B cell (primary cell): ENCODE measurements around the gene IGSF22. TPM values are rescaled to one million over a fixed set of nuclear protein-coding genes. Genes with fewer than 3 reads are reported as not detected.

Experiments used
- ATAC-seq: fragments of 200-7000 bp; cut with Tn5 transposase; one replicate; pipeline ENCODE4 v1.10.0; 2021; ENCODE audit warnings: low read depth, mild to moderate bottlenecking, moderate number of reproducible peaks, moderate library complexity
- CTCF ChIA-PET: fragments of 350-600 bp; sonication (Branson Sonifier 250); formaldehyde crosslinking; loops from one replicate; lab custom pipeline; 2021; ENCODE audit warnings: antibody characterized with exemption, inconsistent platforms; lab: Charles Lee
- POLR2A ChIA-PET: fragments of 350-600 bp; sonication (Branson Sonifier 250); formaldehyde crosslinking; loops from one replicate; lab custom pipeline; 2021; ENCODE audit warnings: antibody characterized with exemption; lab: Charles Lee
- DNase-seq: peaks from one replicate; pipeline ENCODE4 v3.0.0; 2013
- H2AFZ ChIP-seq: 2 replicates; pipeline ENCODE4 v1.6.1; 2012; ENCODE audit warnings: mild to moderate bottlenecking, low read depth, low read length; ENCODE audit not compliant: insufficient read depth, poor library complexity, severe bottlenecking
- H3K27ac ChIP-seq, 2 donors: 1 replicate in 1 of 2; 2 replicates in 1 of 2; pipeline ENCODE4 v1.5.1; 2012 to 2013; ENCODE audit warnings: low read length in 2 of 2, mild to moderate bottlenecking in 2 of 2, moderate library complexity in 1 of 2
- H3K27me3 ChIP-seq, 4 experiments: fragments of 200-600 bp in 1 of 4; sonication (generic) in 1 of 4; replicated peaks in 1 of 4; 1 replicate in 2 of 4; 2 replicates in 2 of 4; pipeline versions ENCODE4 v1.6.1 to v1.7.0; 2013 to 2016; ENCODE audit warnings: low read length in 3 of 4, mild to moderate bottlenecking in 2 of 4, mixed read lengths in 1 of 4, moderate library complexity in 1 of 4; ENCODE audit not compliant: insufficient read depth in 4 of 4, control insufficient read depth in 3 of 4; ENCODE audit errors: control extremely low read depth in 1 of 4
- H3K36me3 ChIP-seq, 2 experiments: replicated peaks in 1 of 2; 1 replicate in 1 of 2; 2 replicates in 1 of 2; pipeline versions ENCODE4 v1.6.1 to v1.7.1; 2013; ENCODE audit warnings: low read length in 1 of 2; ENCODE audit not compliant: insufficient read depth in 2 of 2, control insufficient read depth in 1 of 2; ENCODE audit errors: control extremely low read depth in 1 of 2, extremely low read depth in 1 of 2
- H3K4me1 ChIP-seq, 2 donors: fragments of 200-600 bp in 1 of 2; sonication (generic) in 1 of 2; 1 replicate in 1 of 2; 2 replicates in 1 of 2; pipeline versions ENCODE4 v1.5.1 to v1.6.1; 2013 to 2017; ENCODE audit warnings: low read length in 2 of 2; ENCODE audit not compliant: control insufficient read depth in 2 of 2, insufficient read depth in 2 of 2
- H3K4me2 ChIP-seq: replicated peaks from 2 replicates; pipeline ENCODE3; 2012; ENCODE audit warnings: mild to moderate bottlenecking, low read depth, low read length; ENCODE audit not compliant: poor library complexity, severe bottlenecking
- H3K4me3 ChIP-seq, 5 experiments: fragments of 200-600 bp in 1 of 5; sonication (generic) in 1 of 5; 1 replicate in 3 of 5; 2 replicates in 2 of 5; pipeline versions ENCODE4 v1.5.1 to v1.7.0; 2011 to 2016; ENCODE audit warnings: low read length in 4 of 5, mild to moderate bottlenecking in 4 of 5, low read depth in 2 of 5, control low read depth in 1 of 5, moderate library complexity in 1 of 5; ENCODE audit not compliant: insufficient read depth in 1 of 5; ENCODE audit errors: control extremely low read depth in 1 of 5, extremely low read depth in 1 of 5
- H3K79me2 ChIP-seq: fragments of 200-600 bp; sonication (generic); one replicate; pipeline ENCODE4 v1.6.0; 2016; ENCODE audit warnings: low read length; ENCODE audit not compliant: control insufficient read depth, insufficient read depth
- H3K9ac ChIP-seq: fragments of 200-600 bp; sonication (generic); 2 replicates; pipeline ENCODE4 v1.6.1; 2017; ENCODE audit warnings: mild to moderate bottlenecking, low read length, moderate library complexity
- H3K9me3 ChIP-seq, 3 donors: one replicate each; pipeline versions ENCODE4 v1.6.1 to v1.7.1; 2013; ENCODE audit warnings: low read length in 2 of 3; ENCODE audit not compliant: control insufficient read depth in 2 of 3, insufficient read depth in 1 of 3; ENCODE audit errors: control extremely low read depth in 1 of 3
- H4K20me1 ChIP-seq: 2 replicates; pipeline ENCODE4 v1.6.0; 2012; ENCODE audit warnings: mild to moderate bottlenecking, low read length; ENCODE audit not compliant: insufficient read depth, control insufficient read depth, poor library complexity, severe bottlenecking
- H3K27ac Mint-ChIP-seq: one replicate; pipeline ENCODE4 v1.8.0; 2021; ENCODE audit warnings: mixed read lengths
- H3K27me3 Mint-ChIP-seq: one replicate; pipeline ENCODE4 v1.8.0; 2021; ENCODE audit warnings: mixed read lengths
- H3K4me1 Mint-ChIP-seq: one replicate; pipeline ENCODE4 v1.8.0; 2021; ENCODE audit warnings: mixed read lengths
- H3K4me3 Mint-ChIP-seq: one replicate; pipeline ENCODE4 v1.8.0; 2021; ENCODE audit warnings: mixed read lengths
- H3K9me3 Mint-ChIP-seq: one replicate; pipeline ENCODE4 v1.8.0; 2022; ENCODE audit warnings: mixed read lengths; ENCODE audit not compliant: insufficient read depth
- EZH2 ChIP-seq: IDR thresholded peaks from 2 replicates; pipeline ENCODE4 v1.6.1; 2012; ENCODE audit warnings: borderline replicate concordance, low read depth, mild to moderate bottlenecking, moderate library complexity, low read length; ENCODE audit not compliant: insufficient read depth, poor library complexity, severe bottlenecking
- WGBS: methylation state at CpG from one replicate; pipeline ENCODE4 v1.1.5; 2013; ENCODE audit warnings: missing lambda C conversion rate; ENCODE audit not compliant: insufficient coverage; 5-methylcytosine and 5-hydroxymethylcytosine counted together
- intact Hi-C: fragments of 100-400 bp; cut with micrococcal nuclease; formaldehyde crosslinking; loops from one replicate; pipeline ENCODE4 v1.10.0; 2022
- polyA plus RNA-seq: library from polyadenylated mRNA; depleted of rRNA; stranded (reverse); fragments of >200 nt; gene quantifications from 2 replicates; pipeline ENCODE4 v1.2.3, GENCODE V29; 2012
- total RNA-seq, 2 donors: library from RNA; stranded (reverse); fragments of 120-200 nt in 1 of 2; gene quantifications; 1 replicate in 1 of 2; 2 replicates in 1 of 2; pipeline versions ENCODE4 v1.2.3 to v1.2.4, GENCODE V29; 2013 to 2022
- TF ChIP-seq, protein P1 (sequence below): fragments of 200-600 bp; IDR thresholded peaks from one replicate; pipeline ENCODE4 v1.8.0; 2022; ENCODE audit warnings: antibody characterized with exemption, mild to moderate bottlenecking

Gene IGSF22
- total and polyA plus RNA-seq, 2 donors (not counting 1 experiment from before 2014, with no cell fraction given) = 0.91 to 2.6 TPM

- no peak for TF ChIP-seq EZH2
- TF ChIP-seq, protein P1, sequence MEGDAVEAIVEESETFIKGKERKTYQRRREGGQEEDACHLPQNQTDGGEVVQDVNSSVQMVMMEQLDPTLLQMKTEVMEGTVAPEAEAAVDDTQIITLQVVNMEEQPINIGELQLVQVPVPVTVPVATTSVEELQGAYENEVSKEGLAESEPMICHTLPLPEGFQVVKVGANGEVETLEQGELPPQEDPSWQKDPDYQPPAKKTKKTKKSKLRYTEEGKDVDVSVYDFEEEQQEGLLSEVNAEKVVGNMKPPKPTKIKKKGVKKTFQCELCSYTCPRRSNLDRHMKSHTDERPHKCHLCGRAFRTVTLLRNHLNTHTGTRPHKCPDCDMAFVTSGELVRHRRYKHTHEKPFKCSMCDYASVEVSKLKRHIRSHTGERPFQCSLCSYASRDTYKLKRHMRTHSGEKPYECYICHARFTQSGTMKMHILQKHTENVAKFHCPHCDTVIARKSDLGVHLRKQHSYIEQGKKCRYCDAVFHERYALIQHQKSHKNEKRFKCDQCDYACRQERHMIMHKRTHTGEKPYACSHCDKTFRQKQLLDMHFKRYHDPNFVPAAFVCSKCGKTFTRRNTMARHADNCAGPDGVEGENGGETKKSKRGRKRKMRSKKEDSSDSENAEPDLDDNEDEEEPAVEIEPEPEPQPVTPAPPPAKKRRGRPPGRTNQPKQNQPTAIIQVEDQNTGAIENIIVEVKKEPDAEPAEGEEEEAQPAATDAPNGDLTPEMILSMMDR = no peak
- intact Hi-C loops = no loop called here
- no peak overlapping the region for H3K9ac ChIP-seq
- ChIA-PET CTCF (interaction anchor here (2.7 to 4.4 kb wide), 2 partner anchors 18 to 24 kb away, joined by 10 to 27 read pairs; no protein-coding TSS in a partner anchor), POLR2A (no interaction called here)
- no peak overlapping the region for H3K27ac Mint-ChIP-seq
- H3K9me3 Mint-ChIP-seq = no peaks in the 10 kb centered on the region
- 91% methylated on average over 4 of the region's 5 CpGs for WGBS
- H3K27me3 Mint-ChIP-seq = peaks cover 23% of the 10 kb centered on the region
- H3K4me1 Mint-ChIP-seq = peaks cover 32% of the 10 kb centered on the region
- H3K9me3 ChIP-seq = peaks cover 0 to 3% (median 0%) of the 10 kb centered on the region in 3 donors
- no peak overlapping the region for H3K27ac ChIP-seq
- H3K36me3 ChIP-seq = no peaks in the 10 kb centered on the region
- H3K4me1 ChIP-seq = peaks cover 24 to 29% of the 10 kb centered on the region in 2 donors
- no peaks in the 10 kb centered on the region for H3K79me2 ChIP-seq
- DNase-seq (no peak), ATAC-seq (no peak)
- H3K27me3 ChIP-seq = peaks cover 0 to 20% (median 0%) of the 10 kb centered on the region in 4 experiments
- peak overlapping the region; percentile 24 for H3K4me3 Mint-ChIP-seq
- H4K20me1 ChIP-seq = no peaks in the 10 kb centered on the region
- no peak overlapping the region for H3K4me2 ChIP-seq
- no peak overlapping the region for H3K4me3 ChIP-seq
- no peak overlapping the region for H2AFZ ChIP-seq
These were observed 21.8 kb downstream of the IGSF22 start for GRCh38 chr11:18704045-18704645.

DNA sequence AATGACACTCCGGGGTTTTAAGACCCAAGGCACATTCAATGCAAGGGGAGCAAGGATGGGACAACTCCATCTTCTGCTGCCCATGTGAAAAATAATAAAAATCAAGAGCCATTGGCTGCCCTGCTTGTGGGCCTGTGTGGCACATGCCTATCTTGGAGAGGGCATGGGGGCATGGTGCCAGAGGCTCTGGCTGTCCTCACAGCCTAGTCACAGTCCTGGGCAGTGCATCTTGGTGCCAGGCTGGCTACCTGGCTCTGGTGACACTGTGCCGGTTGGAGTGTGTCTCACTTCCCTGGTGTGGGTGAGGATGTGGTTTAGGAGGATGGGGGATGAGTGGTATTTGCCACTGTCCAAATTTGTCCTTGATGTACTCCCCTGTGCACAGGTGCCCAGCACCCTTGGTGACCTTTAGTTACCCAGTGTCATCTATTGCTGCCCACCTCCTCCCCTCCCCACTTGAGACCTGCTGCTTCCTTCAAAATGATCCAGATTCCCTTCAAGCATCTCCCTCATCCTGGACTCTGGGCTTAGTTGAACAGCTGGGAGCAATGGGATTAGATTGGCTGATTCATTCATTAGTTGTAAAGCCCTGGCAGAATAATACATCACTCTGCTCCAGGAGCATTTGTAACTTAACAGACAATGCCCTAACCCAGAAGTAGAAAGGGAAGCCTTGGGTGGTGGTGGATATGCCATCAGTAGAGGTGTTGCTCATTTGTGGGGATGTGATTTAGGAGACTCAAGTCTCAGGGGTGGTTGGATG is 22.8 kb downstream of the IGSF22 start:
- POLR2A ChIA-PET = no interaction called here
- H3K4me3 Mint-ChIP-seq = no peak overlapping the region
- no peak for ATAC-seq

More for the DNA sequence above, 22.8 kb downstream of the IGSF22 start:
- DNase-seq = no peak
- TF ChIP-seq, protein P1 = no peak
- no peak for TF ChIP-seq EZH2
- Histone ChIP-seq H3K4me1 (peaks cover 28 to 34% of the 10 kb centered on the region in 2 donors), H2AFZ (no peak overlapping the region), H3K36me3 (no peaks in the 10 kb centered on the region), H4K20me1 (no peaks in the 10 kb centered on the region), H3K79me2 (no peaks in the 10 kb centered on the region), H3K4me3 (no peak overlapping the region), H3K27ac (no peak overlapping the region), H3K9me3 (peaks cover 0 to 3% (median 0%) of the 10 kb centered on the region in 3 donors), H3K4me2 (no peak overlapping the region), H3K27me3 (peaks cover 0 to 22% (median 0%) of the 10 kb centered on the region in 4 experiments), H3K9ac (no peak overlapping the region)
- Mint-ChIP-seq H3K27ac (no peak overlapping the region), H3K4me1 (peaks cover 36% of the 10 kb centered on the region), H3K27me3 (peaks cover 23% of the 10 kb centered on the region), H3K9me3 (no peaks in the 10 kb centered on the region)
- intact Hi-C loops = no loop called here
- CTCF ChIA-PET = interaction anchor here (0.9 kb wide), 1 partner anchor 28 kb away, joined by 3 read pairs; no protein-coding TSS in a partner anchor
- WGBS = 100% methylated on average over 1 of the region's 2 CpGs
